HG03460 (cell line): ENCODE measurements around the gene CHCHD3.
"Not testable (repeated sequence)": the region's sequence is repeated elsewhere in the genome, so short reads cannot be mapped to it uniquely, and the experiment has no call there.

Source experiments
- ATAC-seq: cut with Tn5 transposase; IDR thresholded peaks from one replicate; pipeline ENCODE4 v1.9.1; 2021; ENCODE audit not compliant: unreplicated experiment

CHCHD3 gene

GRCh38 chr7:132964876-132965275 lies 117.0 kb downstream of the CHCHD3 start:
- ATAC-seq, result no peak

GRCh38 chr7:132959891-132960290 lies 122.0 kb downstream of the CHCHD3 start:
- ATAC-seq, result no peak

- no peak for ATAC-seq
Observed at GRCh38 chr7:132956556-132956955, 125.3 kb downstream of the CHCHD3 start.

GRCh38 chr7:132953468-132953867 lies 128.4 kb downstream of the CHCHD3 start:
- ATAC-seq, result no peak

- no peak for ATAC-seq
Observed at GRCh38 chr7:132950725-132951124, 131.2 kb downstream of the CHCHD3 start.

GRCh38 chr7:132947011-132947410 lies 134.9 kb downstream of the CHCHD3 start:
- no peak for ATAC-seq

- no peak for ATAC-seq
Observed at GRCh38 chr7:132944774-132945173, 137.1 kb downstream of the CHCHD3 start.

GRCh38 chr7:132943645-132944044 lies 138.2 kb downstream of the CHCHD3 start:
- ATAC-seq, result no peak

- no peak for ATAC-seq
Observed at GRCh38 chr7:132942701-132943100, 139.2 kb downstream of the CHCHD3 start.

GRCh38 chr7:132941905-132942304 lies 140.0 kb downstream of the CHCHD3 start:
- ATAC-seq, result no peak

GRCh38 chr7:132941428-132941827 lies 140.5 kb downstream of the CHCHD3 start:
- no peak for ATAC-seq

GRCh38 chr7:132940084-132940483 lies 141.8 kb downstream of the CHCHD3 start:
- no peak for ATAC-seq

- ATAC-seq, result no peak
Observed at GRCh38 chr7:132939495-132939894, 142.4 kb downstream of the CHCHD3 start.

- no peak for ATAC-seq
Observed at GRCh38 chr7:132937286-132937685, 144.6 kb downstream of the CHCHD3 start.

GRCh38 chr7:132935608-132936007 lies 146.3 kb downstream of the CHCHD3 start:
- no peak for ATAC-seq

- no peak for ATAC-seq
Observed at GRCh38 chr7:132934017-132934416, 147.9 kb downstream of the CHCHD3 start.

GRCh38 chr7:132933072-132933458 lies 148.8 kb downstream of the CHCHD3 start:
- no peak for ATAC-seq

- no peak for ATAC-seq
Observed at GRCh38 chr7:132932296-132933071, 149.4 kb downstream of the CHCHD3 start.

- ATAC-seq, result no peak
Observed at GRCh38 chr7:132930881-132931280, 151.0 kb downstream of the CHCHD3 start.

GRCh38 chr7:132929944-132930343 lies 151.9 kb downstream of the CHCHD3 start:
- ATAC-seq, result not testable (repeated sequence)

GRCh38 chr7:132919771-132920170 lies 162.1 kb downstream of the CHCHD3 start:
- no peak for ATAC-seq

- ATAC-seq, result no peak
Observed at GRCh38 chr7:132915647-132916046, 166.2 kb downstream of the CHCHD3 start.

GRCh38 chr7:132910657-132911056 lies 171.2 kb downstream of the CHCHD3 start:
- ATAC-seq, result no peak
